RPMI7951 (cell line): ENCODE measurements around the gene FAM8A1. TPM values are rescaled to one million over a fixed set of nuclear protein-coding genes. Genes with fewer than 3 reads are reported as not detected.

Experiments used
- total RNA-seq: library from RNA; depleted of rRNA; stranded (reverse); fragments of >200 nt; shearing (Covaris generic); gene quantifications from 2 replicates; pipeline ENCODE4 v1.2.3, GENCODE V29; 2014; rRNA removed

Gene FAM8A1
- total RNA-seq, 1 experiment from 2014 or later = 12.1 TPM

Other genes starting within 250 kb of the FAM8A1 start
- 29.5 and 35.9 TPM in 2 replicates for gene CAP2, start 206.7 kb upstream of the FAM8A1 start, total RNA-seq
- 31.7 and 42.7 TPM in 2 replicates for gene NUP153, start 106.6 kb downstream of the FAM8A1 start, total RNA-seq